Activated CD8-positive, alpha-beta memory T cell treated with anti-CD3 and anti-CD28 coated beads for 24 hours (primary cell): ENCODE measurements around the gene ARPC2.
A peak's percentile ranks its signal among the peaks of the same experiment; 100 is the strongest.

Experiments
- DNase-seq: peaks from one replicate; pipeline ENCODE4 v3.0.0-alpha.2; 2020

Gene ARPC2

DNA sequence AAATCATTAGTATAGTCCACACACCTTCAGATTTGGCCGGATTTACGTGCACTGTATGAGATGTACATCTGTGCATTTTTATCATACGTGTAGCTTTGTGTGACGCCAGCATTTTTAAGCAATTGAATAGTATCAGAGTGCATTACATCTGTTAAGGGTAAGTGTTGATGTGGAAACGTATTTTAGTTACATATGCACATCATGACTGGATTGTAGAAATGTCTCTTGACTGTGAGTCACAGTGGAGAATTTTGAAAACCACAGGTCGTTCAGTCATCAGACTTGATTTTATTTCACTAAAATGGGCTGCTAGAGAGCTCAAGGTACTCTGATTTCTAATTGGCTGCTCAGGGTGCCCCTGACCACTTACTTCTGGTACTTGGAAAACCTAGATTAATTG lies 38.5 kb downstream of the ARPC2 start:
- no peak for DNase-seq

DNA sequence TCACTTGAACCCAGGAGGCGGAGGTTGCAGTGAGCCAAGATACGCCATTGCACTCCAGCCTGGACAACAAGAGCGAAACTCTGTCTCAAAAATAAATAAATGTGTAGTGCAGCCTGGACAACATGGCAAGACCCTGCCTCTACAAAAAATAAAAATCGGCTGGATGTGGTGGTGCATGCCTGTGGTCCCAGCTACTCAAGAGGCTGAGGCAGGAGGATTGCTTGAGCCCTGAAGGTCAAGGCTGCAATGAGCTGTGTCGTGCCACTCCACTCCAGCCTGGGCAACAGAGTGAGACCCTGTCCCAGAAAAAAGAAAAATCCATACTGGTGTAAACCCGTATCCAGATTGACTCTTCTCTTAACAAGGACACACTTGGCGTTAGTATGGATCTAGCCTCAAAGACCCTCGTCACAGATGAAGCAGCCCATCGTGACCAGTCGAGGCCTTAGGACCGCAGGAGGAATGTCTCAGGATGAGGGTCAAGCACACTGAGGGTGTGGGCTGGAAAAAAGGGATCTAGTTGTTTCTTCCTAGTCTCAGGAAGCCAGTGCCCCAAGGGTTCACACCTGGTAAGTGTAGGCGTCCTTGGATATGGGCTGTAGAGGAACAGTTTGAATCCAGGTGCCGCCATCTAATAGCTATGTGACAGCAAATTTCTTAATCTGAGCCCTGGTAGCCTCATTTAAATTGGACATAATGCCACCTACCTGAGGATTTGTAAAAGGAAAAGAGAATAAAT lies 39.8 kb downstream of the ARPC2 start:
- DNase-seq, result no peak

DNA sequence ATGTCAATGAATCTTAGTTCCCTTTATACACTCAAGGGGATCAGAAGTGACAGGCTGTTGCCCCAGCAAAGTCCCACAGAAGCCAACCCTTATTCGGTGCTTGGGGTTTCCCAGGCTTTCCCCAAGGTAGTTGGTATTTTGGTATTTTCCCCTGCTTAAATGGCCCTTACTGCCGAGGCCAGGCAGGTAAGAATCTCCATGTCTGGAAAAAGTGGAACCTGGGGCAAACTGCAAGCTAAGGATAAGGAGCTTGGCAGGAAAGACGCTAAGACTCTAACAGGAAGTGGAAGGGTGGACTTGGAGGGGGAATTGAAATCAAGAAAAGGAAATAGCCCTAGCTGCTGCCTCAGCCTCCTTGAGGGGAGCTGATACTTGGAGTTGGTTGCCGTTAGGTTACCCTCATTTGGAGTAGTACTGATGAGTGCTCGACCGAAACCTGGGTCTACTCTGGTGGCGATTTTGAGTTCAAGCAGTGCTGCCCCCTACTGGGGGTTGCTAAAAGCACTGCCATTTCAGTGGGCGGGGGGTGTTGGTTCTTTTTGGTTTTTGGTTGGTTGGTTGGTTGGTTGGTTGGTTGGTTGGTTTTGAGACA lies 40.5 kb downstream of the ARPC2 start:
- DNase-seq, result peak; percentile 86

DNA sequence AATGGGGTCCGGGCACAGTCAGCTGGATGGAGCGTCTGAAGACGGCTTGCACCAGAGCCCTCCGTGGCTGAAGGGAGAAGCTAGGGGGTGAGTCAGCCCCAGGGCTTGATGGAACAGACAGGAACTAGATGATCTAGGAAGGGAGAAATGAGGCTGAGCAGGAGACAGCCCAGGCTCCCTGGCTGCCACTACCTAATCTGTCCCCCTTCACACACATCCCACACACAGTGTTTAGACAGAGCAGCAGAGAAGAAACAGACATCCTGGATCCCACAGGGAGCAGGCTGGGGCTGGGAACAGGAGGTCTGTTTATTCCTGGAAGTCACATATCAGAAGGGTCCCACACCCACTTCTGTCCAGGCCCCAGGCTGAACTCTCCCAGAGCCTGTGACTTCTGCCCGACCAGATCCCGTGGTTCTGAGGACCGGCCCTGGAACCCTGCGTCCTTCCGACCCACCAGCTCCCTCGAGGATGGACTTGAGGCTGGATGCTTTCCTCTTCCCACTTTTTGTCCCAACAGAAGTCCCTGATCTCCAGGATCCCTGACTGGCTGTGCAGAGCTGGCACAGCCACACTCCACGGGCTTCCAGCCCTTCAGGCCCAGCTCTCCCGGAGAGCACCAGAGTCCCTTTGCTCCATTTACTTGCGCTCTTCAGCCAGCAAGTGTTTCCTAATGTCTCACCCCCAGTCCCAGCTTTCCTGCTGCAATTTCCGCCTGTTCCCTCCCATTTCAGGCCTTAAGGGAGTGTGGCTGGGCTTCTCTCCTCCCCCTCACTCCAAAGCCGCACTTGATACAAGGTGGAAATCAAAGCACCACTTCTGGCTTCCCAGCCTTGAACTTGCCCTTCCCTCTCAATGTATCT lies 42.3 kb downstream of the ARPC2 start:
- DNase-seq, result no peak

DNA sequence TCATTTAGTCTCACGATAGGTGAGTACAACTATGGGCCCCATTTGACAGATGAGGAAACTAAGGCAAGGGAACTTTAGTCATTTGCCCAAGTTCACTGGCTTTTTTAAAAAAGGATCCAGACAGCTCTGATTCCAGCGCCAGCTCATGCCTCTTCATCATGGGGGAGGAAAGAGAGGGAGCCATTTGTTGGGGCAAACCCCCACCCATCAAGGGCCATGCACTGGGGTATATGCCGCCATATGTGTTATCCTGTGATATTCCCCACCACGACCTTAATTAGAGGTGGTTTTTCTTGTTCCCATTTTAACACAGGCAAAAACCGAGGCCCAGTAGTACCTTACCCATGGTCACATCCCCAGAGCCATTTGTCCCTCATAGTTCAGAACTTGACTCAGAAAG lies 43.2 kb downstream of the ARPC2 start:
- DNase-seq, result no peak

DNA sequence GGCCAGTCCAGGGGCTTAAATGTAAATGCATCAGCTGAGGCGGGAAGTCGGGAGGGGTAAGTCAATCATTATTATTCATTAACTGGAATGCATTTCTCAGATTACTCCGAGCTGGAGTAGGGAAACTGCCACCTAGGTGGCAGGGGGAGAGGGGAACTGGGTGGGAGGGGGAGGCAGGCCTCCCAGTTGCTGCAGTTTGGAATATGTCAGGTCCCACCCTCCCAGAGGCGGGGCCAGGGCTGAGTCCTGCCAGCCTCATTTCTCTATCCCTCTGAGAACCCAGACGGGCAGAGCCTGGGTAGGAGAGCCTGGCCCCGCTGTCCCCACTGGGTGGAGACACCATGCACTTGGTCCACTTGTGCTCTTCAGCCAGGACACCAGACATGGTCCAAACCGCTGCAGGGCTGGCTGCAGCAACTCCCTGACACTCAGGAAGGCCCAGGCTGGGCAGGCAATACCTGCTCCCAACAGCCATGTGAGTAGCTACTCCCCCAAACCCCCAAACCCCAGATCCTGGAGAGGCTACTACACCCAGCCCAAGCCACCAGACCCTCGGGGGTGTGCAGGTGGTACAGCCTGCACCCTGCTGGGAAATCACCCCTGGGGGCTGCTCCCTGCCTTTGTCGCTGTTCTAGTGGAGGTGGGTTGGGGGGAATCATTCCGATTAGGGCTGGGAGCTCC lies 43.9 kb downstream of the ARPC2 start, which contains the start of gene GPBAR1:
GPBAR1 (plus strand) TSS at position 274 of the 681 bp plus-strand sequence. CDS start 1,710 bp downstream, outside the sequence.
- no peak for DNase-seq

GRCh38 chr2:218261423-218262236 lies 44.6 kb downstream of the ARPC2 start:
- no peak for DNase-seq

DNA sequence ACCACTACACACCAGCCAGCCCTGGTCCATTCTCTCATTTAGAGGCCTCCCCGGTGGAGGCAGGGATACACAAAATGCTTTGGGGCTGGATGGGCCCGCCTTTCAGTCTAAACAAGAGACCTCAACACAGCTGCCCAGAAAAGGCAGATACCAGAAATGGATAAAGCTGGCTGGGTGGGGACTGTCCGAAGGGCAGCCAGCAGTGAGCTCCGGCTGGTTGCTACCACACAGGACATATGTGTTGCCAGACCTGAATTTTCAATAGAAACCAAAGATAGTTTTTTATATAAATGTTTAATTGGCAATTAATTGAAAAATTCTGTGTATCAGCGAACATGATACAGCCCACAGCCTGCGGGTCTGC lies 45.2 kb downstream of the ARPC2 start:
- no peak for DNase-seq

- no peak for DNase-seq
Measured at GRCh38 chr2:218262631-218263586, 45.9 kb downstream of the ARPC2 start.

DNA sequence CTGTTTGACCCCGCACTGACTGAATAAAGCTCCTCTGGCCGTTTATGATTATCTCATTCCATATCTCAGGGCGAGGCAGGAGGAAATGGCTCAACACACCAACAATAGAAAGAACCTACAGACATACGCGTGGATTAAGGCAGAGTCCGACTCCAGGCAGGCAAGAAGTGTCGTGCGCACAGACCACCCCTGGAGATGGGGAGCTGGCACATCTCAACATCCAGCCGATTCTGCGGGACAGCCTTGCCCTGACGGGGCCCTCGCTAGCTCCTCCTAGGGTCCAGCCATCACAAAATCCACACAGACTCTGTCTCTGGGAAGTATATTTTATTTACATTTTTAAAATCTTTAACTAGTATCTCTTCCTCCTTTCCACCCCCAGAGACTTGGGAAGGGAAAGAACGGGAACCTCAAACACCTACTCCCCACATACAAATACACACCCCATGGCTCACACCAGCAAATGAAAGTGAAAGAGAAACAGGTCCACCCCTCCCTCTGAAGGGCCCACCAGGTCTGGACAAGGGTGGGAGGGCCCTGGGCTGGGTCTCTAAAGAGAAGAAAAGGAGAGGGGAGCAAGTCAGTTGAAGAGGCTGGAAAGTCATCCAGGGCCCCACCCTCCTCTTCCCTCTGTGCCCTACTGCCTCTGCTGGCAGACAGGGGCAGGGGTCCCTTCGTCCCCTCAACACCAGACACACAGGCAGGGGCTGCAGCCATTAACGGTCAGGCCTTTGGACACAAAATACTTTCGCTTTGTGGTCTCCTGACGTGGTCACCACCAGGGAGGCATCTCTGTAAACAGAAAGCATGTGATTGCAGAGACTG lies 47.0 kb downstream of the ARPC2 start:
- DNase-seq, result no peak

- DNase-seq, result no peak
Measured at GRCh38 chr2:218264773-218265561, 48.0 kb downstream of the ARPC2 start.

GRCh38 chr2:218265626-218266025 lies 48.6 kb downstream of the ARPC2 start:
- DNase-seq, result no peak

DNA sequence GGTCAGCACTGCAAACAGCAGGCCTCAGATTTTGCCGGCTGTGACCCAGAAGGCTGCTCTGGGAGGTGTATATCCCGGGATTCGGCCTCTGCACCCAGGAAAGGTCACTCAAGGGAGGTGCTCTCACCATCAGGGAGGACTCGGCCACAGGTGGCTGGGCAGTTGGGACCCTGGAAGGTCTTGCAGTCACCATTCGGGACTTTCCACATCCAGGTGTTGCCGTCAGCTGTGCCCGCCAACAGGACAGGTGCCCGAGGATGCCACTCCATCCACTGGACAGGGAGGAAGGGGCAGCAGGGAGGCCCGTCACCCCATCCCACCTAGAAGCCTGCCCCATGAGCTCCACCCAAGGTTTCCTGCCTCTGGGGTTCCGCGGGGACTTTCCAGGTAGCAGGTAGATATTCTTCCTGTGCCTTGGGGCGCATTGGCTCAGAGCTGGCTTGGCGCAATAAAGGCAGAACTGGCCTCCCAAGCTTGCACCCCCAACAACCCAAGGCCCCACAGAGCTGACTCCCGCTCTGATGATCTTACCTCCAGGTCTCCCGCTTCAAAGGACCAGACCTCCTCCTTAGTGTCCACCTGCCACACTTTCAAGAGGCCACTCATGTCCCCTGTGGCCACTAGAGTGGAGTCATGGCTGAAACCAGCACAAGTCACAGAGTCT lies 49.5 kb downstream of the ARPC2 start:
- DNase-seq, result no peak

DNA sequence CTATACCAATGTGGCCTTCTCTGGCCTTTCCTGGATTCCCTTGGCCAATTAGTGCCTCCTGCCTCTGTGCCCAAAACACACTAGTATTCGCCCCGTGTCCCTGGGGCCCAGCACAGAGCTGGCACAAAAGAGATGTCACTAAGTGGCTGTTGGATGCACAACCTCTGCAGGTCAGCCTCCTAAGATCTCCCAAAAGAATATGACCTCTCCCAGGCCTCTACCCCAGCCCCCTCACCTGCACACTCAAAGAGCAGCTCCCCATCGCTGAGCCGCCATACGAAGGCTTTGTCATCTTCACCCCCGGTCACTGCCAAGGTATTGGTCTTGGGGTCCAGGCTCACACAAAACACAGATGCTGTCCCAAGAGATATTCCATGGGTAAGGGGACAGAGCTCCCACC lies 50.3 kb downstream of the ARPC2 start:
- DNase-seq, result no peak

GRCh38 chr2:218269900-218270720 lies 53.1 kb downstream of the ARPC2 start, which contains the start of the genes AAMP and PNKD:
Gene AAMP, minus strand, starts transcription at chr2:218270137. Its CDS starts 51 bp downstream, at chr2:218270086.
Gene PNKD, plus strand, starts transcription at chr2:218270519. Its CDS starts 17 bp downstream, at chr2:218270536.
- DNase-seq, result peak; percentile 100

- no peak for DNase-seq
Measured at GRCh38 chr2:218270721-218271486, 53.9 kb downstream of the ARPC2 start.

DNA sequence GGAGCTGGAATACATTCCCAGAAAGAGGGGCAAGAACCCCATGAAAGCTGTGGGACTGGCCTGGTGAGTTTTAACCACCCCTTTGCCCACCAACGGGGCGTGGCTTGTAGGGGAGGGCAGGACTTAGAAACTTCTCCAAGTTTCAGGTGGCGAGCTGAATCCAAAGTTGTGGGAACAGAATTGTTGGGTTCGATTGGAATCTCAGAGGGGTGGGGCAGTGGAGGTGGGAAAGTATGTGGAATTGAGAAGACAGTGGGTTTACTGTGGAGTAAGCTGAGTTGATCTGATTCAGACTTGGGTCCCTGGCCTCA lies 54.5 kb downstream of the ARPC2 start:
- DNase-seq, result no peak
